Frontal cortex (tissue), 4 donors: Measurements from ENCODE around the gene POC5. TPM values are rescaled to one million over a fixed set of nuclear protein-coding genes. Genes with fewer than 3 reads are reported as not detected.
"Not testable (repeated sequence)": the region's sequence is repeated elsewhere in the genome, so short reads cannot be mapped to it uniquely, and the experiment has no call there.

Experiments
- DNase-seq, 2 donors: peaks; one replicate each; pipeline ENCODE4 v3.0.0; 2012; ENCODE audit warnings: low spot score in 2 of 2
- FAIRE-seq: peaks from 2 replicates; lab custom pipeline; 2012; peaks lifted over from hg19 to GRCh38; lab: Jason Lieb, UNC
- total RNA-seq: library from RNA; depleted of rRNA; stranded (reverse); fragments of >200 nt; gene quantifications from one replicate; pipeline ENCODE4 v1.2.3, GENCODE V29; 2014
- donor health status: control.
- donor health status: control.
- donor health status: control.

POC5 gene, protein sequence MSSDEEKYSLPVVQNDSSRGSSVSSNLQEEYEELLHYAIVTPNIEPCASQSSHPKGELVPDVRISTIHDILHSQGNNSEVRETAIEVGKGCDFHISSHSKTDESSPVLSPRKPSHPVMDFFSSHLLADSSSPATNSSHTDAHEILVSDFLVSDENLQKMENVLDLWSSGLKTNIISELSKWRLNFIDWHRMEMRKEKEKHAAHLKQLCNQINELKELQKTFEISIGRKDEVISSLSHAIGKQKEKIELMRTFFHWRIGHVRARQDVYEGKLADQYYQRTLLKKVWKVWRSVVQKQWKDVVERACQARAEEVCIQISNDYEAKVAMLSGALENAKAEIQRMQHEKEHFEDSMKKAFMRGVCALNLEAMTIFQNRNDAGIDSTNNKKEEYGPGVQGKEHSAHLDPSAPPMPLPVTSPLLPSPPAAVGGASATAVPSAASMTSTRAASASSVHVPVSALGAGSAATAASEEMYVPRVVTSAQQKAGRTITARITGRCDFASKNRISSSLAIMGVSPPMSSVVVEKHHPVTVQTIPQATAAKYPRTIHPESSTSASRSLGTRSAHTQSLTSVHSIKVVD
- total RNA-seq = 13.0 TPM

DNA sequence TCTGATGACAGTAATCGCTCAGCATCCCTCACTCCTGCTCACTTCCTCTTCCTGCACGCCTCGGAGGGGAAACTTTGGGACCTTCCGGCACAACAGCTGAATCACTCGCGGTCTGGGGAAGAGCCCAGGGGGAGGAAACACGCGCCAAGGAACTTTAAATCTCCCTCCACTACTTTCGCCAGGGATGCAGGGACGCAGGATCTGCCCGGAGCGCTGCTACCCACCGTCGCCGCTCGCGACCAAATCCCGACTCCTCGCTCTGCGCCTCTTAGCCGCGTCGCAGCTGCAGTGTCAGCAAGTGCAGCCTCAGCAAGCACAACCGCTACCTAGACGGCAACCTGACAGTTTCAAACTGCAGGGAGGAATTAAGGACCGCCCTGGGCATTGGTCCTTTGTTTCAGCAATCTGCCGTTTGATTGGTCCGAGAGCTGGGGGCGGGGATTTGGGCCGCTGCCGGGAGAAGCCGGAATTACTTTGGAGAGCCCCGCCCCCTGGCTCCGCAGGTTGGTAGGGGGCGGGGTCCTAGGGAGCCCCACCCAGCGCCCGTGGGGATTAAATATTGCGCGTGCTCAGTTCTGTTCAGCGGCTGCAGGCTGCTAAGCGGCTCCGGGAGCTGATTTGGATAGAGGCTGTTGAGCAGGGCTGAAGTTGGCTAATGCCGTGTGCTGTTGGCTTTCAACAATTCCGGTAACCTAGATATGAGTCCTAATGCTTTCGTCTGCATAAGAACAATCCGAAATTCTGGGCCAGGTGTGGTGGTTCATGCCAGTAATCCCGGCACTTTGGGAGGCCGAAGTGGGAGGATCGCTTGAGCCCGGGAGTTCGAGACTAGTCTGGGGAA, at the start of gene POC5:
Gene POC5 (minus strand): TSS at position 356 of the 841 bp plus-strand sequence. CDS start 4,500 bp downstream, outside the sequence.
- DNase-seq (peak; percentile 65 to 90), FAIRE-seq (peak; percentile 50)

DNA sequence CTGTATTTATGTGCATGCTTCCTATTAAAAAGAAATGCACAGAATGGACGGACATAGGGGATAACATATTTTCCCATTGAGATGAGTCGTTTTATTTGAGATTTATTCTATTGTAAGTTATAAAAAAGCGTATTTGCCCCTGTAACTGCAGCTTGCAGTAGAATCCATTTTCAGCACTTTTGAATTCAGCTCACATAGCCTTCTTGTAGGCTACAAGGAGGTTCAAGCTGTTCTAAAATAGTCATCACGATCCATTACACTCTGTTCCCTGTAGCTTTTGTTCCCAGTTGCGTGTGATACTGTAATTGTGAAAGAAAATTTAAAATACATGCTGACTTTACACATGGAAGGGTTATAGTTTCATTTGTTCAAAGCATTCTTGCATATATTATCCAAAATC, 40.9 kb upstream of the POC5 start:
- FAIRE-seq (no peak), DNase-seq (no peak)

DNA sequence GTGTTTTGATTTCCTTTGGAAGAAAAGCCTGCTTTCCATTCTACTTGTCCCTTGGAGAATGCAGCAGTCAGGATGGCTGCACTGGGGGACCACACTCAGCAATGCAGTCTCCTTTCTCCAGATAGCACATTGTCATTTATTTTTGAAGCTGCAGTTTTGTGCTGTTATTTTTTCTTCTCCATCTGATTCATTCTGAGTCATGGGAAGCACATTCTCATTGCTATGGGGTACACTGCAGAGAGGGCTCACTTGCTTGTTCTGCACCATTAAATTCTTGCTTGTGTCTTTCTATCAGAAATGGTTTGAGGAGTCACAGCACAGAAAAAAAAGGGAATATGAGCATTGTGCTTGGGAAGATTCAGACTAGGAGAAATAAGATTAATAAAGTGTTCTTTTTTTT, 39.7 kb upstream of the POC5 start:
- DNase-seq (no peak), FAIRE-seq (no peak)

DNA sequence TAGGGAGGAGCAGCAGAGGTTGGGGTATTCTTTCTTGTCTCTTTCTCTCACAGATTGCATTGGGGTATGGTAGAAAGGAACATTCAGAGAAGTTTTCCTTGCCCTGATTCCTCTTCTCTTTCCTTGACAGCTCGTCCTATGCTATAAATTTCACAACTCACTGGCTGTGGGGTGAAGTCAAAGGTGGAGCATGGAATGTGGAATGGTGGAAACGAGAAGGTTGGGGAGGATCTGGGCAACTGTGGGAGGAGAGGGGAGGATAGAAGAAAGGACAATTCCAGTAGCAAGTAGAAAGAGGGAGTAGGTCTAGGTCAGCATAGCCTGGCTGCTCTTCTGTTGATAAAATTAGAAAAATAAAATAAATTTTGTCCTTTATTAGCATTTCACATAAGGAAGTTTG, 39.0 kb upstream of the POC5 start:
- DNase-seq = no peak
- no peak for FAIRE-seq

DNA sequence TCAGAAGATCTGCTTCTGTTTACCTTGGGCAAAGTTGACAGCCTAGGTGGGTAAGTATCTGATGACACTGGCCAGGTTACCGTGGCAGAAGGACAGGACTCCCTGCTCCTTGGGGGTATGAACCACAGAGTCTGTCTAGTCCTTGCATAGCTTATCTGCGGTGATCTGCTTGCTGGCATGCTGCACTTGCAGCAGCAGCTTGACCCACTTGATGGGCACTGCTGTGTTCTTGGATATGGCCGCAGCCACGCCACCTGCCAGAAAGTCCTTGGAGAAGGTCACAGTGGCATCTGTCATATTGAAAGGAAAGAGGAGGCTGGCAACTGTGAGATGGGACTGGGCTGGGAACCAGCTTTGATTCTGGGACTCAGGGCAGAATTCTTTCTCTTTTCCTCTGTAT, 35.9 kb upstream of the POC5 start:
- FAIRE-seq = no peak
- DNase-seq = no peak

DNA sequence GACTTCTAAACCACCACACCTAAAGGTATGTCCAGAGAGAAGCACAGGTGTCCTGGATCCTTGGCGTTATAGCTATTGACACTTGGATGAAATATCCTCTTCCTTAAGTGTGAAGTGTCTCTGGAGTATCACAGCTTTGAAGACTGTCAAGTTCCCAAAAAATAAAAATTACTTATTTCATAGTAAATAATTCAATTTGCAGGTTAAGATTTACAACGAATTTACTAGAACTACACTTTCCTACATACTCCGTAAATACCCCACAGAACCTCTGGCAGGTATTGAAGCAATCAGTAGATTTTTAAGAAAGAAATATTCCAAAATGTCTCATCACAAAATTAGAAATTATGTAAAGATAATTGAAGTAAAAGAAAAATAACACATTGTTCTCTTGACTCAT, 27.1 kb upstream of the POC5 start:
- FAIRE-seq = no peak
- DNase-seq = no peak

DNA sequence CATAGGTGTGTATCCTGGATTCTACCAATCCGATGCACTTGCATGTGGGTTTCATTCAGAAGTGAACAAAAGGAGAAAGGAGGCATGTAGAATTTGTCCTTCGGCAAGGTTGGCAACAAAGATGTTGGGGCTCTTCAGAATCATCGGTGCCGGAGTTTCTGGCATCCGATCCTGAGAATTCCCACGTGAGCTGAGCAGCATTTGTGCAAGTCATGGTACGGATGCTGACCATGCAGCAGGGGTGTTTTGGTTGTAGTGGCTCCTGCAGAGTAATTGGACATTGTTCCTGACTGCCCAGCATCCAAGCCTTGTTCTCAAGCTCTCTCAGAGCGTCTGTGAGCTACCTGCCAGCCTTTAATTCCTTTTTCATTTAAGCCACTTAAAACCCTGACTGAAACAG, 19.0 kb upstream of the POC5 start:
- FAIRE-seq (no peak), DNase-seq (no peak)

DNA sequence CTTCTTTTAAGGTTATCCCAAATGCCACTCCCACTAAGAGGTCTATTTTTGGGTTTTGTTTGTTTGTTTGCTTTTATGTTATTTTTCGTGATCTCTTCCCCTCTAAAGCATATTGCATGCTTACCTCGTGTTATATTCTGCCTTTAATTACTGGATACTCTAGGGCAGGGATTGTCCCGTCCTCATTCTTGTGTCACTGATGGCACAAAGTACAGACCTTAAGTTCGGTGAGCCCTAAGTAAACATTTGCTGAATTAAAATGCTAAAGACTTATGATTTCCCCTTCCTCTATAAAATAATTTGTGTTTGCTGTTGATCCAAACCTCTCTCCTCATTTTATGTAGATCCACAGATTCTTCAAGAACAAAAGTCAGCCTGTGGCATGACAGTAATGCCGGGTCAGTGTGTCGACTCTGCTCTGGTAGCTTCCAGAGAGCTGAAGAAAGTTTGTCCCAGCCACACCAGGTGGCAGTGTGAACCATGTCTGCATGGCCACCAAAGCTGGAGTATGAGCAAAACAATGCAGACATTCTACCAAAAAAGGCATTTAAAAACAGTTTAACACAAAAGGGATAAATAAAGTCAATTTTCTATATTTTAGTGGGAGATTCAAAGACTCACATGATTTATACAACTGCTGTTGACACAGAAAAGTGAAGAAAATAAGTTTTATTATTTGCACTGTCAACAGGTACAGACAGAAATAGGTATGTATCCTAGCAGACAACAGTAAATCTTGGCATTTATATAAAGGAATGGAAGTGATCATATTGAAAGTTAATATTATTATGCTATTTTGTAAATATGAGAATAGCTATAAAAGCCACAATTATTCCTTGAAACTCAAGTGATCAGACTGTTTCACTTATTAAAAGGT, 17.9 kb upstream of the POC5 start:
- peak; percentile 57 for FAIRE-seq
- peak in 1 of 2 donors; percentile 24 for DNase-seq

DNA sequence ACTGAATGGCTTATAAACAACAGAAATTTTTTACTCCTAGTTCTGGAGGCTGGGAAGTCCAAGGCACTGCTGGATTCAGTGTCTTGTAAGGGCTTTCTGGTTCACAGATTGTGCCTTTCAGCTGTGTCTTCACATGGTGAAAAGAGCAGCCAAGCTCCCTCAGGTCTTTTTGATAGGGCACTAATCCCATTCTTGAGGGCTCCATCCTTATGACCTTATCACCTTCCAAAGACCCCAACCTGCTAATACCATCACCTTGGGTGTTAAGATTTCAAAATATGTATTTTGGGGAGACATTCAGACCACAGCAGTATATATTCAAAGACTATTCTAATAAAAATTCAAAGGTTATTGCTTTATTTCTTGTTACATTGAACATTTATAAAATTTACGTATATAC, 16.5 kb upstream of the POC5 start:
- FAIRE-seq = no peak

DNA sequence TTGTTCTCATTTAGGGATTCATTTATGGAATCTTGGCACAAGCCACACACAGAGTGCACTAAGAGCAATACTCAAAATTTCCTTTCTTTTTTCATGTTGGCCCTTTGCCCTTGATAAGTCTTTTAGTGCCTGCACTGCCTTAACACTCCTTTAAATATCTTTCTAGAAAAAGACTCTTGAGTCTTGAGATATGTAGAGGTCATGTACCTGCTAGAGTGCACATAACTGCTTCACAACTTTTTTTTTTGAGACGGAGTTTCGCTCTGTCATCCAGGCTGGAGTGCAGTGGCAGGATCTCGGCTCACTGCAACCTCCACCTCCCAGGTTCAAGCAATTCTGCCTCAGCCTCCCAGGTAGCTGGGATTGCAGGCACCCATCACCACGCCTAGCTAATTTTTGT, 14.3 kb upstream of the POC5 start:
- not testable (repeated sequence) for DNase-seq, FAIRE-seq

More for the DNA sequence above, 16.5 kb upstream of the POC5 start:
- DNase-seq = no peak

DNA sequence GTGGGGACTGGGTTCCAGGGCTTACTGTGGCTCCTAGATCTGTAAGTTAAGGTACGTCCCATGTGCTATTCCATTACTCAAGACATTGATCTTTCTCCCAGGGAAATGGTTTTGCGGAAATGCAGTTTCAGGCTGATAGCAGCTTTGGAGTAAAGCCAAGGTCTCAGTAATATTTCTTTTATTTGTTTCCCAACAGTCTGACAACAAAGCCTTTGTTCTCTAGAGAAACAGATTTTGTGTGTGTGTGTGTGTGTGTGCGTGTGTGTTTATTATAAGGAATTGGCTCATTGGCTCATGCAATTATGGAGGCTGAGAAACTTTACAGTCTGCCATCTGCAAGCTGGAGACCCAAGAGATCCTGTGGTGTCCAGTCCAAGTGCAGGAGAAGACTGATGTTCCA, 12.1 kb upstream of the POC5 start:
- no peak for FAIRE-seq
- no peak for DNase-seq

DNA sequence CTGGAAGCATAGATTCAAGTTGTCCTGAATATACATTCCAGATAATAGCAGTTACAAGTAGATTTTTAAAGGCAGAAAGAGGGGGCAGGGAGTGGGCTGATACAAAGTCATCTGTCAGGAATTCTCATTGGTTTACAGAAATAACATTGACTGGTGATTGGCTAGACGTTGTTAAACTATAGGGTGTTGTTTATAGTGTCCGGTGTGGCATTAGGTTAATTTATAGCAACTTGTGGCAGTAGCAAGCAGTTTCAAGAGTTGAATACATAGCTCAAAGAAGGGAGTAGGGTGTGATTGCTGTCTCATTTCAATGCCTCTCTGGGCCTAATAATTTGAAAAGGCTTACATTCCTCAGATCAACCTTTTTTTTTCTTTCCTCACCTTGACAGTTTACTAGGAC, 10.7 kb upstream of the POC5 start:
- no peak for DNase-seq
- no peak for FAIRE-seq

DNA sequence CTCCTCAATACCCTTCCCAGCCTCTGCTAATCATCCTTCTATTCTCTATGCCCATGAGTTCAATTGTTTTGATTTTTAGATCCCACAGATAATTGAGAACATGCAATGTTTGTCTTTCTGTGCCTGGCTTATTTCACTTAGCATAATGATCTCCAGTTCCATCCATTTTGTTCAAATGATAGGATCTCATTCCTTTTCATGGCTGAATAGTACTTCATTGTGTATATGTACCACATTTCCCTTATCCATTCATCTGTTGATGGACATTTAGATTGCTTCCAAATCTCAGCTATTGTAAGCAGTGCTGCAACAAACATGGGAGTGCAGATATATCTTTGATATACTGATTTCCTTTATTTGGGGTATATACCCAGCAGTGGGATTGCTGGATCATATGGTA, 9.0 kb upstream of the POC5 start:
- DNase-seq, FAIRE-seq: not testable (repeated sequence)

DNA sequence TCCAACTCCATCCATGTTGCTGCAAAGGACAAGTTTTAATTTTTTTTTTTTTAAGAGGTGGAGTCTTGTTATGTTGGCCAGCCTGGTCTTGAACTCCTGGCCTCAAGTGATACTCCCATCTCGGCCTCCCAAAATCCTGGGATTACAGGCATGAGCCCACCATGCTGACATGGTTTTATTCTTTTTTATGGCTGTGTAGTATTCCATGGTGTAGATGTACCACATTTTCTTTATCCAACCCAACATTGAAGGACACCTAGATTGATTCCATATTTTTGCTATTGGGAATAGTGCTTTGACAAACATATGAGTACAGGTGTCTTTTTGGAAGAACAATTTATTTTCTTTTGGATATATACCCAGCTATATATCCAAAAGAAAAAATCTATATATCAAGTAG, 6.1 kb upstream of the POC5 start:
- DNase-seq (no peak), FAIRE-seq (no peak)

DNA sequence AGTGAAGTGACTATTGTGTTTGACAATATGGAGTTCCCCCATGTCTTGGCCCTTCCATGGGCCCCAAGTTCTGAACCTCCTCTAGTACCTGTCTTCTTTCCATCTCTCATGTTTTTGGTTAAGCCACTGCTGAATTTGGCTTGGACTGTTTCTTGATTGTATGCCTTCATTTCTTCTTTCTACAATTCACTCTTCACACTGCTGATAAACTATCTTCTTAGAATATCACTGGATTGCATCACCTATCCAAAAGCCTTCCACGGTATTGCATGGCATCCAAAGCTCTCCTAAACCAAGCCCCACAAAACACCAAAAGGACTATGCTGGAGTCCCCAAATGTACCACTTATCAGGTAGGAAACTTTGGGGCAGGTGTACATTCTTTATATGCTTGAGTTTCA, 4.3 kb upstream of the POC5 start:
- FAIRE-seq (no peak), DNase-seq (no peak)

DNA sequence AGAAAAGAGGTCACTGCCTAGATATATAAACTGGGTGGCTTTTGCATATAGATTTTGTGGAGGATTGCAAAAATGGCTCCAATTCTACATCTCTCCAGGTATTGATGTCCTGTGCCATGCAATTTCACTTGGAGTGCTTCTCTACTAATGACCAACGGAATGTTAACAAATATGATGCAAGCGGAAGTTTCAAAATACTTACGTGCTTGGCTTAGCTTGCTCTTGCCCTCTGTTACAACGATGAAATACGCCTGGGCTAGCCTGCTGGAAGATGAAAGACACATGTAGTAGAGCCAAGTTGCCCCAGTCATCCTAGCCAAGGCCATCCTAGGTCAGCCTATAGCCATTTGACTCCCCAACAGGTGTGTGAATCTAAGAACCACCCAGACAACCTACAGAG, 3.6 kb upstream of the POC5 start:
- DNase-seq (no peak), FAIRE-seq (no peak)

DNA sequence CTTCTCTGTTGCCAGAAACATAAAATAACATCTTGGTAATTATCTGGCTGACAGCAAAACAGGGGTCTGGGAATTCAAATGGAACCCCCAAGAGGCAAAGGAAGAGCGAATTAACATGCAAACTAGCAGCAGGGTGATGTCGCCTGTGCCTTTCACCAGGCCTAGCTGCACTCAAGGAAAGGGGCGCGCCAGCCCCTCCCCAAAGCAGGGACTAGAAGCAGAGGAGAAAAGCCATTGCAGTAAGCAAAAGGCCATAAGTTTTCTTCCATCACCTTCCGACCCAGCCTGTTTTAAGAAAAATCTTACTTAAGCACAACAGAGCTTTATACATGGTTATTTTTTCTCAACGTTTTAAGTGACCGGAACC, 539 bp downstream of the POC5 start:
- FAIRE-seq (no peak), DNase-seq (no peak)

DNA sequence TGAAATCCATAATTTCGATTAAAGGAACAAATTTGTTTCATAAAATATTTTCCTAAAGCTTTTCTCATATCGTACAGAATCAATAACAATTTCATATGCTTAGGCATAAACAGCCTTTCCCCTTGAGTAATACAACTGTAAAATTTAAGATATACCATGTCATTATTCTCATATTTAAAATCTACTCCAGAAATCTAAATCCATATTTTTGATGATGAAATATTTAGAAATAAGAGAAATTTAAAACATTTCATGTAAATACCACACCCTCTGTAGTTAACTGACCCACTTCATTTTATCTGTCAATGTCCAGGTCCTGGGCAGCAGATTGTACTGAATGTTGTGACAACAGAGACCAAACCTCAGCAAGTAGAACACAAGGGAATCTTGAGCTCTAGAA, 5.1 kb downstream of the POC5 start:
- FAIRE-seq (no peak), DNase-seq (no peak)

DNA sequence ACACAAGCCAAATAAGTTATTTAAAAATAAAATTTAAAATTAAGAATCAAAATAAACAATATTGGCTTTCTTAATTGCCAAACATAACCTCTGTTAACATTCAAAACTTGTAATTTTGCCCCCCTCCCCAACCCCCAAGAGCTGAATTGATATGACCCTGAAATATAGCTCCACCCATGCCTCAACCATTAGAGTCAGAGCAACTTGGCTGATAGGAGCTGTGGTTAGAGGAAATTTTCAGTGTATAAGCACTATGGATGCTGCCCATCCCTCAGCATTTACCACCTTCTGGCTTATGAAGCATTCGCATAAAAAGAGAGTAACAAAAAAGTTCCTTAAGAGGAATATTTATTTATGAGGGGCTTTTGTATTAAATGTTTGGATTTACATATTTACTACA, 6.1 kb downstream of the POC5 start:
- DNase-seq = no peak
- FAIRE-seq = no peak

DNA sequence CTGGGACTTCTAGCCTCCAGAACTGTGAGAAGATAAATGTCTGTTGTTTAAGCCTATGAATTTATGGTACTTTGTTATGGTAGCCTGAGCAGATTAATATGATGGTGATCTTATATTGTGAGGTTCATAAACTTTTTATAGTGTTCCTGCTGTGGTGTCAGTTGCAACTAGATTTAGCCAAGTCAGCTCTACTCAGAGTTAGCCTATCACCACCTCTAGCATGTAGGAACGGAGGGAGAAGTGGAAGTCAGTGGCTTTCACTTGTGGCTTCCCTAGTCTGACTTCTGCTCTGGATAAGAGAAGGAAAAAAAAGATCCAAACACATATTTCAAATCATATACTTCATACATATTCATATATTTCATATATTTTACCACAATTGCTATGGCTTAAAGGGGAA, 6.6 kb downstream of the POC5 start:
- no peak for DNase-seq
- FAIRE-seq = no peak
